ENCODE measurements around the gene THEMIS2.

The THEMIS2 gene

GRCh38 chr1:27887215-27888021 lies 15.1 kb downstream of the THEMIS2 start:
- no peak for DNase-seq (ENCODE audit: extremely low read depth, low read depth)
- TF ChIP-seq CTCF (IDR thresholded peaks at IDR 0.05; ENCODE audit: low read depth, low read length) = no peak

- DNase-seq (ENCODE audit: extremely low read depth, low read depth) = no peak
- TF ChIP-seq CTCF (IDR thresholded peaks at IDR 0.05; ENCODE audit: low read depth, low read length) = no peak
Observed at GRCh38 chr1:27889506-27889905, 17.2 kb downstream of the THEMIS2 start.

GRCh38 chr1:27891196-27891889 lies 19.0 kb downstream of the THEMIS2 start:
- no peak for DNase-seq (ENCODE audit: extremely low read depth, low read depth)

GRCh38 chr1:27894521-27894920 lies 22.2 kb downstream of the THEMIS2 start:
- no peak for TF ChIP-seq CTCF (IDR thresholded peaks at IDR 0.05; ENCODE audit: low read depth, low read length)

More at GRCh38 chr1:27891196-27891889, 19.0 kb downstream of the THEMIS2 start:
- TF ChIP-seq CTCF (IDR thresholded peaks at IDR 0.05; ENCODE audit: low read depth, low read length) = no peak

GRCh38 chr1:27906759-27907158 lies 34.4 kb downstream of the THEMIS2 start:
- TF ChIP-seq CTCF (IDR thresholded peaks at IDR 0.05; ENCODE audit: low read depth, low read length) = no peak
- DNase-seq (ENCODE audit: extremely low read depth, low read depth) = no peak

More at GRCh38 chr1:27894521-27894920, 22.2 kb downstream of the THEMIS2 start:
- DNase-seq (ENCODE audit: extremely low read depth, low read depth) = no peak

- TF ChIP-seq CTCF (IDR thresholded peaks at IDR 0.05; ENCODE audit: low read depth, low read length) = no peak
- DNase-seq (ENCODE audit: extremely low read depth, low read depth) = no peak
Observed at GRCh38 chr1:27912429-27912828, 40.1 kb downstream of the THEMIS2 start.

- no peak for DNase-seq (ENCODE audit: extremely low read depth, low read depth)
- no peak for TF ChIP-seq CTCF (IDR thresholded peaks at IDR 0.05; ENCODE audit: low read depth, low read length)
Observed at GRCh38 chr1:27915082-27915575, 42.8 kb downstream of the THEMIS2 start.
